ENCODE results near the gene HMX3.
"Not testable (repeated sequence)": the region's sequence is repeated elsewhere in the genome, so short reads cannot be mapped to it uniquely, and the experiment has no call there.

HMX3 gene

GRCh38 chr10:123166618-123167017 is 30.8 kb downstream of the HMX3 start:
- DNase-seq (ENCODE audit: extremely low read depth, low read depth) = no peak
- no peak for TF ChIP-seq CTCF (IDR thresholded peaks at IDR 0.05; ENCODE audit: low read depth, low read length)

GRCh38 chr10:123170961-123171360 is 35.2 kb downstream of the HMX3 start:
- DNase-seq (ENCODE audit: extremely low read depth, low read depth) = no peak
- TF ChIP-seq CTCF (IDR thresholded peaks at IDR 0.05; ENCODE audit: low read depth, low read length) = no peak

GRCh38 chr10:123171616-123172015 is 35.8 kb downstream of the HMX3 start:
- DNase-seq (ENCODE audit: extremely low read depth, low read depth) = not testable (repeated sequence)

- DNase-seq (ENCODE audit: extremely low read depth, low read depth) = no peak
- TF ChIP-seq CTCF (IDR thresholded peaks at IDR 0.05; ENCODE audit: low read depth, low read length) = no peak
Measured at GRCh38 chr10:123175389-123176387, 39.9 kb downstream of the HMX3 start.

- DNase-seq (ENCODE audit: extremely low read depth, low read depth) = not testable (repeated sequence)
Measured at GRCh38 chr10:123178390-123178789, 42.6 kb downstream of the HMX3 start.

GRCh38 chr10:123180101-123181090 is 44.6 kb downstream of the HMX3 start:
- DNase-seq (ENCODE audit: extremely low read depth, low read depth) = no peak
- TF ChIP-seq CTCF (IDR thresholded peaks at IDR 0.05; ENCODE audit: low read depth, low read length) = no peak

GRCh38 chr10:123183724-123184123 is 48.0 kb downstream of the HMX3 start:
- no peak for TF ChIP-seq CTCF (IDR thresholded peaks at IDR 0.05; ENCODE audit: low read depth, low read length)
- no peak for DNase-seq (ENCODE audit: extremely low read depth, low read depth)

- TF ChIP-seq CTCF (IDR thresholded peaks at IDR 0.05; ENCODE audit: low read depth, low read length) = no peak
Measured at GRCh38 chr10:123187781-123188180, 52.0 kb downstream of the HMX3 start.

More at GRCh38 chr10:123187781-123188180, 52.0 kb downstream of the HMX3 start:
- no peak for DNase-seq (ENCODE audit: extremely low read depth, low read depth)

All from AG09319 (cell line).